ENCODE results near the gene RERE.
A peak's percentile ranks its signal among the peaks of the same experiment; 100 is the strongest.
"Not testable (repeated sequence)": the region's sequence is repeated elsewhere in the genome, so short reads cannot be mapped to it uniquely, and the experiment has no call there.

The RERE gene

DNA sequence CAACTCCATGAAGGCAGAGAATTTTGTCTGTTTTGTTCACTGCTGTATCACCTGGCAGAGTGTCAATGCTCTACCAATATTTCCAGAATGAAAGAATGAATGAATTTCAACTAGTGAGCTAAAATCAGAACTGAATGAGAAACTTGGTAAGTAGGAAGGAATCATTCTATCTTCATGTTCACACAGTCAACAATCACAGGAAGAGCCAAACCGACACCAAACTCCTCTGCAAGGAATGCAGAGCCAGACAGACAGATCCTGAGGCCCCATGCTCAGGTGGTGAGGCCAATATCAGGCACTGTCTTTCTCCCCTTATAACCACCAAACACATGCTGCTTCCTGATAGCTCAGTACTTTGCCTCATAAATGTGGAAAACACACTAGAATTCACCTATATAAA lies 360.4 kb downstream of the RERE start:
- DNase-seq (ENCODE audit: low read depth in 2 of 2), result no peak

DNA sequence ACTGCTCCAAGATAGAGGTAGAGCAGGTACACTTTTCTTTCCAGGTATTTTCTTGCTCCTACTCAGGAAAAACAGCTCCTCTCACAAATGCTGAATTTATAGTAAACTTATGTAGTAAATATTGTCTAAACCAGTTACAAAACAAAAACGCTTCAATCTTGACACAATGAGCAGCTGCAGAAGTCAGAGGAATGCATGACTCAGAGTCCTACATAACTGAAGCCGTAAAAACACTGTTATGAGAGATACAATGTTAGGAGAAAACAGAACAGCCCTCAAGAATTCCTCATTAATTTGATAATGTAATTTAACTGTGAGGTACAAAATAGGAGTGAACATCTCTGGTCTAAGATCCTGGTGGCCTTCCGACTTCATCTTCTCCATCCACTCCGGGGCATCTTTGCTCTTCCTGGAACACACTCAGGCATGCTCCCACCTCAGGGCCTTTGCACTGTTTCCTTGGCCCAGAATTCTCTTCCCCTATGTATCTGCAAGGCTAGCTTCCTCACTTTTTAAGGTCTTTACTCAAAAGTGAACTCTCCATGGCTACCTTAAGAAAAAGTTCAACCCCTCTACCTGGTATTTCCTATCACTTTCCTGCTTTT lies 361.0 kb downstream of the RERE start:
- DNase-seq (ENCODE audit: low read depth in 2 of 2), result peak in 1 of 2 experiments; percentile 51

DNA sequence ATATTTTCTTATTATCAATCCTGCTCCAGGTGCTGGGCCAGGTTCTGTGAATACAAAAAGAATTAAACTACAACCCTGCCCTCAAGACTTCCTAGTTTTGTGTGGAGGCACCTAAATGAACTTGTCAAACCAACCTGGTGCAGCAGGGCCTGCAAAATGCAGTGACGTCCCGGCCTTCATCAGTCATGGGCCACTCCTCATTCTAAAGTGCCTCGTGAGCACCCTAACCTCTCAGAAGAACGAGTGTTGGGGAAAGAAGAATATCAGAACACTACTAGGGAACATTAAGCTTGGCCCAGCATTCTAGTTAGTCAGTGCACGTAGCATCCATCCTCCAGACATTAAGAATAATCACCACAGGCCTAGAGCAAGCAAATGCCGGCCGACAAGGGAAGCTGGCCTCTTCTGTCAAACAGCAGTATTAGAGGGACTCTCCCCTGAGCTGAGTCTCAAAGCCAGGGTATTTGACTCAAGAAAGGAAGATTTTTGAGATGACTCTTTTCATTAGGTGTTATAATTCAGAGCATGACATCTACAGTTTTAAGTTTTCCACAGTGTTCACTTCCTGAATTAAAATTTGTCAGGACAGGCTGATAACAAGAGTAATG lies 361.6 kb downstream of the RERE start:
- DNase-seq (ENCODE audit: low read depth in 2 of 2), result no peak

DNA sequence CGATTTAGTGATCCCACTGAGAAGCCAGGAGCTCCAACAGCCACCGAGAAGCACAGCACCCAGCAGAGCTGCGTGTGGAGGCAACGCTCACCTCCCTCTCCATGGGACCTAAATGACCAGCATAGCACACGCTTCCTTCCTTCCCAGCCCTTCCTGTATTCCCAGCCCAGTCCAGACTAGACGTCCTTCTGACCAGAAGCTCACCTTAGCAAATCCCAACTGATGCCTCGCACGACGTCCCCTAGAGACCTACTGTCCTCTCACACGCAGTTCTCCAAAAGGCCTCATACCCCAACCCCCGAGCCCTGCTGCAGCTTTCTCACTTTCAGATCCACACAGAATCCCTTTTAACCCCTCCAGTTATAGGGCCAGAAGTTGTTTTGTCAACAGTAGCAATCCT lies 367.1 kb downstream of the RERE start:
- no peak for DNase-seq (ENCODE audit: low read depth in 2 of 2)

DNA sequence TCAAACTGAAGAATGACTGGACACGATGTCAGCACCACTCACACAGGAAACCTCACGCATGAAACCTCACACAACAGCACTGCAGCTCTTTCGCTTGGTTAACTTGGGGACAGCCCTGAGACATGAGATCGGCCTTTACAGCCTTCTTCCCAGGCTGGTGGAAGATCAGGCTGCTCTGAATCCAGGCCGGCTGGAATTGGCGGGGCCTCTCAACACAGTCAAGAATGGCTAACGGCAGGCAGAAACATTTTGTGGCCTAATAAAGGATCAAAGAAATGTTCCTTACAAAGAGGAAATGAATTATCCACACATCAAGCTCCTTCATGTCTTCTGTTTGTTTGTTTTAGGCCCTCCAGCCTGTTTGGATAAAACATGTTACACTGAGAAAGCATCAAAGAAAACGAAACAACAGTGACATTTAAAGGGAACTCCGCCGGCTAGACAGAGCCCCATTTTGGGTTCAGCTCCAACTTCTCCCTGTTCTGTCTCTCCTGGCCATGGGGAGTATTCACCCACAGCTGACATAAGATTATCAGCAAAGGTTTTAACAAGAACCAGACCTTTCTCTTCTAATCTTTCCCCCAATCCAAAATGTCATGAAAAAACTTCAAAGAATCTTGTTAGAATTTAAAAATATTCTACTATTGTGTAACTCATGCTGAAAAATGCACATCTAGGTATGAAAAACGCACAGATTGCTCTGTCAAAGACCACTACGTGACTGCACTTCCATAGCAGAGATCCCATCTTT lies 368.4 kb downstream of the RERE start:
- DNase-seq (ENCODE audit: low read depth in 2 of 2), result peak; percentile 39 to 47

DNA sequence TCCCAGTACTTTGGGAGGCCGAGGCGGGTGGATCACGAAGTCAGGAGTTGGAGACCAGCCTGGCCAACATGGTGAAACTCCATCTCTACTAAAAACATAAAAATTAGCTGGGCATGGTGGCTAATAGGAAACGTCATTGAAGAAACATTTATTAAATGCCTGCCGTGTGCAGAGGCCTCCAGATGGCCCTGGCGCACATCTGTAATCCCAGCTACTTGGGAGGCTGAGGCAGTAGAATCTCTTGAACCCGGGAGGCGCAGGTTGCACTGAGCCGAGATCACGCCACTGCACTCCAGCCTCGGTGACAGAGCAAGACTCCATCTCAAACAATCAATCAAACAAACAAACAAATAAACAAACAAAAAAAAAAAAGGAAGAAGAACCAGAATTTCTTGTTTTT lies 368.9 kb downstream of the RERE start:
- DNase-seq (ENCODE audit: low read depth in 2 of 2), result not testable (repeated sequence)

DNA sequence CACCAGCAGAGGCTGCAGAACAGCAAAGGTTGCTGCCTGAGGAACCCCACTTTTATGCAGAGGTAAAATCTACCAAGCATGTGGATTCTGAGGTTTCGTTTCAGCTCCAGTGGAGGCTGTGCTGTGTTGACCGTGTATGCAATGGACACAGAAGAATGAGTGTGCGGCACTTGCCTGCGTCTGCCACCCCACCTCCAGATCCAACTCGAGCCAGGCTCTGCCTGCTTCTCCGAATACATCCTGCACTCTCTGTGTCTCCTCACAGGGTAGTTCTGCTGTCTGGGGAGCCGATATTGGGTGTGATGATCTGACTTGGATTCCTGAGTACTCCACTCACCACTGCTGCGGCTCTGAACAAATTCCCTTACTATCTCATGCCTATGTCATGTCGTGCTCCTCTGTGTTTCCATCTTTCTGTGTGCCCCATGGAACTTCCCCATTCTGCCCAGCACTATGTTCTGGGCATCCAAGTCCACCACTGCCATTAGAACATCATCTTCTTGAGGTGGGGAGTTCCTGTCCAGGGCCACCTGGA lies 369.8 kb downstream of the RERE start:
- DNase-seq (ENCODE audit: low read depth in 2 of 2), result no peak

DNA sequence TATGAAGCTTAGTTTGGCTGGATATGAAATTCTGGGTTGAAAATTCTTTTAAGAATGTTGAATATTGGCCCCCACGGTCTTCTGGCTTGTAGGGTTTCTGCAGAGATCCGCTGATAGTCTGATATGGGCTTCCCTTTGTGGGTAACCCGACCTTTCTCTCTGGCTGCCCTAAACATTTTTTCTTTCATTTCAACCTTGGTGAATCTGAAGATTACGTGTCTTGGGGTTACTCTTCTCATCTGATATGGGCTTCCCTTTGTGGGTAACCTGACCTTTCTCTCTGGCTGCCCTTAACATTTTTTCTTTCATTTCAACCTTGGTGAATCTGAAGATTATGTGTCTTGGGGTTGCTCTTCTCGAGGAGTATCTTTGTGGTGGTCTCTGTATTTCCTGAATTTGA lies 371.3 kb downstream of the RERE start:
- DNase-seq (ENCODE audit: low read depth in 2 of 2), result not testable (repeated sequence)

DNA sequence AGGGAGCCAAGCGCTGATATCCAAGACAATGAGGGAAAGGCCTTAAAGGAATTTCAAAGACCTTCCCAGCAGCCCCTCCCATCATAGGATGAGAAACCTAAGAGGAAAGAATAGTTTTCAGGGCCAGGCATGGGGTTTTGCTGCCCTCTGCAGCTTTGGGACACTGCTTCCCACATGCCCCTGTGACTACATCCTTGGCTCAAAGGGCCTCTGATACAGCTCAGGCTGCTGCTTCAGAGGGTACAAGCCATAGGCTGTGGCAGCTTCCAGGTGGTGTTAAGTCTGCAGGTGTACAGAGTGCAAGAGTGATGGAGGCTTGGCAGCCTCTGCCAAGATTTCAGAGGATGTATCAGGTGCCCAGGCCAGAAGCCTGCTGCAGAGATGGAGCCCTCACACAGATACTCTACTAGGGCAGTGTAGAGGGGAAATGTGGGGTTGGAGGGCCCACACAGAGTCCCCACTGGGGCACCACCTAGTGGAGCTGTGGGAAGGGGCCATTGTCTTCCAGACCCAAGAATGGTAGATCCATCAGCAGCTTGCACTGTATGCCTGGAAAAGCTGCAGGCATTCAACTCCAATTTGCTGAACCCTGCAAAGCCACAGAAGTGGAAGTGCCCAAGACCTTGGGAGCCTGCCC lies 373.8 kb downstream of the RERE start:
- no peak for DNase-seq (ENCODE audit: low read depth in 2 of 2)

DNA sequence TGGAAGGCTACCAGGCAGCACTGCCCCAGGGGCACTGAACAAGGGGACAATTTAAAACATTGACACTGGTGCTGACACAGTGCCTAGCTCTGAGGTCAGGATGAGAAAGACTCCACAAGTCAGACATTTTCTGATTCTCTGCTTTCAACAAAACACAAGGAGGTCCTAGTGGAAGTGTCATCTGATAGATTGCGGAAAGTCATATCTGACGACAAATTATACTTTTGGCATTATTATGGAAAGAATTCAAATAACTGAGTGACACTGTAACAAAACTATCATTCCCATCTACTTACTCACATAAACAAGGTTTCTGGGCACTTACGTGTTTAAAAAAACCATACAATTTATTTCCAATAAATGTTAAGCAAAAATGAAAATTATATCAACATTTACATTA lies 376.0 kb downstream of the RERE start:
- DNase-seq (ENCODE audit: low read depth in 2 of 2), result no peak

DNA sequence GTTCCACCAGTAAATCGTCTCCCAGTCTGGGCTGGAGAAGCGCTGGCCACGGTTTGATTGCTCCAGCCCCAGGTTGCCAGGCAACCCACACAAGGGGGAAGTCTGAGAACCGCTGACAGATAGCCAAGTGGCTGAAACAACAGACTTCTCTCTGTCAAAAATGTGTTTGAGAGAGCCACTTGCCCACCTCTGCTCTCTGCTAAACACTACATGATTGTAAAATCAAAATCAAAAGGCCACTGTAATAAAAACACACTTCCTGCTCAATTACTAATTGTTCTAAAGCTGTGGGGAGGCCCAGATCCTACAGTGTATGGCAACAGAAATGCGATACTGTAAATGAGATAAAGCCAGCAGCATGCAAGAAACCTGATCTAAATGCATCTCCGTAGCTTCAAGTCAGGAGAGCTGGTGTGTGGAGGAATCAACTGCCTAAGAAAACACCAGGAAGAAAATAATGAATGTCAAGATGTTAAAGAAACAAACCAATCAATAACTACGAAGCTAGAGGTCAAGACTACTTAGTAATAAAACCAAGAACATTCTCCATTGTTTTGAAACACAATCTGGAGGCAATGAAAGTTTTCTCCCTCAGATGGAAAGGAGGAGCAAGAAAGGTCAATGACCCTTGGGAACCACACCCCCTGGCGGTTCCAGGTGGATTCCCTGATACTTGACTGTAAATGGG lies 378.3 kb downstream of the RERE start:
- peak in 1 of 2 experiments; percentile 39 for DNase-seq (ENCODE audit: low read depth in 2 of 2)

DNA sequence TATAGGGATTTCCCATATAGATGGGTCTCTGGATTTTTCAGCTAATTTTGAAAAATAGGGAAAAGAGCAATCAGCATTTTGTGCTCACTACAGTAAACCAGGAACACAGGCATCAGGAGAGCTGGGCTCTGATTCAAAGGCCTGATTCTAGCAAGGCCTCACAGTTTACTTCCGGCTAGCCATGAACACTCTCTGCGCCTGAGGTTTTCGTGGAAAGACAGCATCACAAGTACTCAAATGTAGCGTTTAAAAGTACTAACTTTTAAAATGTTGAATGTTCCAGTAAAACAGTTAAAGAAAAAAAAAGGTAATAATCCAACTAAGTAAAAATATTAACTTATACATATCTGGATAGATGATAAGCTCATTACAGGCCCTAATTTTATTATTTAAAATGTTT lies 379.0 kb downstream of the RERE start:
- DNase-seq (ENCODE audit: low read depth in 2 of 2), result no peak

DNA sequence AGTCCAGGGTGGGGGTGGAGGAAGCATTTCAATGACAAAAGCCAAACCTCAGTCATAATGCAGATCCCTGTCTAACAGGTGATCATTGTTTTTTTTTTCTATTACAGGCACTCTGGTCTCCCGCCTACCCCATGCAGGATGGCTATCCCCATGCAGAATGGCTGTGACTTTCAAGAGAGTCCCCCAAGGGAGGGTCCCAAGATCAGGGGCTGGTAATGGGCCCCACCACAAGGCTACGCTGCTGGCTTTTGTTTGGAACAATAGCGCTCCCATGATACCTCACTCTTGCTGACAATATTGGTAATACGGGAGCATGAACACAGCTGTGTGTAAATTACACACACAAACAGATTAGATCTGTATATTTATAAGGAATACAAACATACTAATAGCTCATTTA lies 380.1 kb downstream of the RERE start:
- no peak for DNase-seq (ENCODE audit: low read depth in 2 of 2)

DNA sequence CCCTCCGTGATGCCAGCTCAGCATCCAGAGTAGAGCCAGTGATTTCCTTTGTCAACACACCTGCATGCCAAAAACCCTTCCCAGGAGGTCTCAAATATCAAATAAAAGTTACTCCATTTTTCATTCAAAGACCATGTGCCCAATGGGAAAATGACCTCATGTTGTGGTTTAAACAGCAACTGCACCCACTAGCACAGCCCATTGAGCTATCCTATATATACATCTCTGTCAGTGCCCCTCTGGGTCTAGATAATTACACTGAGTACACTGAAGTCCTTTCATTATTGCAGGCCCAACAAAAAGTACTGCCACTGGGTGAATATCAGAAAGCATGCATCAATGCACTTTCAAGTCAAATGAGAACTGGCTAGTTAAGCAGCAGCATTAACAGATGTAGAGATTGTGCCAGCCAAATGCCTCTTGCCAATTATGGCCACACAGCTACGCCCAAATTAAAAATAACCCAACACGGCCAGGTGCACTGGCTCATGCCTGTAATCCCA lies 381.8 kb downstream of the RERE start:
- no peak for DNase-seq (ENCODE audit: low read depth in 2 of 2)

DNA sequence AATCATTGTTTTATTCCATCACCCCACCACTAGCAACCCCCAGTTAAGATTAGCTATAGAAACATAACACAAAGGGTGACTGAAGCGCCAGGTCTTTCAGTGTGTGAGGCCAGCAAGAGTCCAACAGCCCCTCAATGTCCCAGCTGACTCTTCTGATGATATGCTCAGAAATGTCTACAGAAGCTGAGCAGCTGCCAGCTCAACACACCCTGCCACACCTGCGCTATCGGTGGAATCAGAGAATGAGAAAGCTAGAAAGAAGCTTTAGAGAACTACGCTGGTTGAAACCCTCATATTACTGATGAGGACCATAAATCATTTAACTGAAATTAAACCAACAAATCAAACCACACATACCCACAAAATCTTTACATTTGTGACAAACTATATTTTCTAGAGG lies 383.3 kb downstream of the RERE start:
- DNase-seq (ENCODE audit: low read depth in 2 of 2), result no peak

DNA sequence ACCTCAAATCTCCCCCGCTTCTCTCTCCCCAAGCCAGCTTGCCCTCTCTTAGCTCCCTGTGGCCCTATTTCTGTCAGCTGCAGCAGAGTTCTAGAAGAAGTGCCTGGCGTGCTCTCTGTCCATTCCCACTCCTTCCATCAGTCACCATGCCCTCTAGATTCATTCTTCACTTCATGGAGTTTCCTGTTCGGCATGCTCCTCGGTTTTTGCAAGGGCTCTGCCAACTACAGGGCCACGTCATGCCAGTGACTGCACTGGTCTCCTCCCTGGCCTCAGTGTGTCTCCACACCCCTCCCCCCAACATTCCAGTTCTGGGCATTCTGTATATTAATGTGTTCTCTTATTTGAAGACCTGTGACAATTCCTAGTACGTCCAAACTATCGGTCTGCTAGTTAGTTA lies 385.7 kb downstream of the RERE start:
- DNase-seq (ENCODE audit: low read depth in 2 of 2), result no peak

DNA sequence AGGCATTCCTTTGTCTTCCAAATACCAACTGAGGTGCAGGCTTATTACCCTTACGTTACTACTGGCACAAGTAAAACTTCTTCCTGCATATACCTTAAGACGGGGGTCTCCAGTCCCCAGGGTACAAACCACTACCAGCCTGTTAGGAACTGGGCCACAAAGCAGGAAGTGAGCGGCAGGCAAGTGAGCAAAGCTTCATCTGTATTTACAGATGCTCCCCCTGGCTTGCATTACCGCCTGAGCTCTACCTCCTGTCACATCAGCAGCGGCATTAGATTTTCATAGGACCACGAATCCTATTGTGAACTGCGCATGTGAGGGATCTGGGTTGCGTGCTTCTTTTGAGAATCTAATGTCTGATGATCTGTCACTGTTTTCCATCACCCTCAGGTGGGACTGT lies 386.4 kb downstream of the RERE start:
- no peak for DNase-seq (ENCODE audit: low read depth in 2 of 2)

DNA sequence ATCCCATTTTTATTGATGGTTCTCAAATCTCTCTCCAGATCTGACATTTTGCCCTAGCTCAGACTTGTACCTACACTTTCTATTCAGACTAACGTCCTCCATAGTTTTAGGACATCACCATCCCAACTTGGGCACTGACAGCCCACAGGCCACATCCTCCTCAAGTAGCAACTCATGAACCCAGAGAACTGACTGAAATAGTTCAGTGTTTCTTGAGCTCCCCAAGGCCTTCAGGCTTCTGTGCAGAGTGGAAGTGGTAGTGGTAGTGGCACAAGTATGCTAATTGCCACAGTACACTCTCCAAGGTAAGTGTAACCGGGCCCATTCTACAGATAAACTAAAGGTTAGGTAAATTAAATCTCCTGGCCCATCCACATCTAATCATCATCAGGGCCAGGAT lies 387.0 kb downstream of the RERE start:
- no peak for DNase-seq (ENCODE audit: low read depth in 2 of 2)

DNA sequence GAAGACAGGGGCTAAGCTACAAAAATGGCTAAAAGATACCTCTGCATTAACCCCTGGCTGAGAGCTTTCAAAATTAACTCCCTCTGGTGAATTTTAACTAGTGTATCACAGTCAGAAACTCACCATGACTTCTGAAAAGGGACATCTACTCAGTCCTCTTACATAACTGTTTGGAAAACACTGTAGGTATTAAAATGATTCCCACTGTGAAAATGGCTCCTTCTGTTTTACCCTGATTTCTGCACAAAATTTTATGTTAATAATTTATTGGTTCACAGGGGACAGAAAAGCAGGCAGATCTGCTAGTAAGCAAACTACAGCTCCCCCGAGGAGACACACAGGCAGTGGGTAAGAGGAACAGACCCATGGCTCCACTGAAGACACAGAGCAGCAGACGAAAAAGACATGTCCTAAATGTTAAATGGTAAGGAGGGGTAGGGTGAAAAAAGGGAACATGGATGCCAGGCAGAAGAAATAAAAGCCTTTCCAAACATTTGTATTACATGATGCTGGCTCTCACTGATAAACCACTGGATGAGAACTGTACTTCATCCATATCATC lies 387.8 kb downstream of the RERE start:
- DNase-seq (ENCODE audit: low read depth in 2 of 2), result no peak

DNA sequence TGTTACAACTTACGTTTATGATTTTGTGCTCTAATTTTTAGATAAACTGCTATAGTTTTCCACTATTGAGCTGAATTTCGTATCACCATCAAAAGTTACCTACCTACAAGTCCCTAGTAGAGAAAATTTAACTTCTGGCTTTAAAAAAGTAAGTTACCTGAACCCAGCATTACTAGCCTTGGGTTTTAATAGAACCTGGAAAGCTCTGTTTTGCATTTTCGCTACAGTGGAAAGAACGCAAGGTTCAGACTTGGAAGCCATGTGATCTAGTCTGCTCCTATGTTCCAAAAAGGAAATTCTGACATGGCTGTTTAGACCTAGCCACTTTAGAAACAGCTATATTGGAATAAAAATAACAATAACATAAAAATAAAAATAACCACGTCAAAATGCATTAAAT lies 389.0 kb downstream of the RERE start:
- no peak for DNase-seq (ENCODE audit: low read depth in 2 of 2)

DNA sequence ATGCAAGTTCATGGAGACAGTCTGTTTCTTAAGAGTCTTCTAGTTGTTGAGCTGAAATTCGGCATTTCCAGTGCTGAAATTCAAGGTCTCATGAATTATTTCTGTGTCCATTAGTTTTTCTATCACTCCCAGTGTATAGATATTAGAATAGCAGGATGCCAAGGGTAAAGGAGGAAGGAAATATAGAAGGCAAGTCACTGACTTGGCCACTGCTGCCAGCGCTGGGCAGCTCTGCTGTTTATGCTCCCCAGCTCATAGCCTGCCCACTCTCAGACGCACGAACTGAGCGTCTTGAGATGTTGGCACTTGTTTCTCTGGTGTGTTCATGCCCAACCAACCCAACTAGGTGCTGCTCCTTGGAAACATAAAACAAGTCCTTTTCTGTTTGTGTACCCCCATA lies 389.5 kb downstream of the RERE start:
- DNase-seq (ENCODE audit: low read depth in 2 of 2), result no peak
